ENCODE measurements around the gene SLC2A1. TPM values are rescaled to one million over a fixed set of nuclear protein-coding genes. Genes with fewer than 3 reads are reported as not detected.

SLC2A1 gene
- total RNA-seq, 1 donor from 2014 or later, result 49.7 TPM

DNA sequence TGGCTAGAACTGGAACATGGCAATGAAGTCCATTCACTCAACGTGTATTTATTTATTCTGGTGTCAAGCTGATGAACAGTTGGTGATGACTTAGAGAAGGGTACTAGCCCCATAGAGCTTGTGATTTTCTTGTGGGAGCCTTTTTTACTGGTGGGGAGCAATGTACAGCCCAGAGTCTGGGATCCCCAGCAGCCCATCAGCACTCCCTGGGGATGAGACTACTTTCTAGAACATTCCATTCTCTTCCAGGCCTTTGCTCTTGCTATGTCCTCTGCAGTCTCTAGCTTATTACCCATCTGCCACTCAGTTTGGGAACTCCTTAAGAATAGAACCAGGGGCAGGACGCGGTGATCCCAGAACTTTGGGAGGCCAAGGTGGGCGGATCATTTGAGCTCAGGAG is 11.6 kb downstream of the SLC2A1 start:
- TF ChIP-seq, protein P1, sequence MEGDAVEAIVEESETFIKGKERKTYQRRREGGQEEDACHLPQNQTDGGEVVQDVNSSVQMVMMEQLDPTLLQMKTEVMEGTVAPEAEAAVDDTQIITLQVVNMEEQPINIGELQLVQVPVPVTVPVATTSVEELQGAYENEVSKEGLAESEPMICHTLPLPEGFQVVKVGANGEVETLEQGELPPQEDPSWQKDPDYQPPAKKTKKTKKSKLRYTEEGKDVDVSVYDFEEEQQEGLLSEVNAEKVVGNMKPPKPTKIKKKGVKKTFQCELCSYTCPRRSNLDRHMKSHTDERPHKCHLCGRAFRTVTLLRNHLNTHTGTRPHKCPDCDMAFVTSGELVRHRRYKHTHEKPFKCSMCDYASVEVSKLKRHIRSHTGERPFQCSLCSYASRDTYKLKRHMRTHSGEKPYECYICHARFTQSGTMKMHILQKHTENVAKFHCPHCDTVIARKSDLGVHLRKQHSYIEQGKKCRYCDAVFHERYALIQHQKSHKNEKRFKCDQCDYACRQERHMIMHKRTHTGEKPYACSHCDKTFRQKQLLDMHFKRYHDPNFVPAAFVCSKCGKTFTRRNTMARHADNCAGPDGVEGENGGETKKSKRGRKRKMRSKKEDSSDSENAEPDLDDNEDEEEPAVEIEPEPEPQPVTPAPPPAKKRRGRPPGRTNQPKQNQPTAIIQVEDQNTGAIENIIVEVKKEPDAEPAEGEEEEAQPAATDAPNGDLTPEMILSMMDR (IDR thresholded peaks at IDR 0.05; ENCODE audit: unreplicated experiment), result no peak

DNA sequence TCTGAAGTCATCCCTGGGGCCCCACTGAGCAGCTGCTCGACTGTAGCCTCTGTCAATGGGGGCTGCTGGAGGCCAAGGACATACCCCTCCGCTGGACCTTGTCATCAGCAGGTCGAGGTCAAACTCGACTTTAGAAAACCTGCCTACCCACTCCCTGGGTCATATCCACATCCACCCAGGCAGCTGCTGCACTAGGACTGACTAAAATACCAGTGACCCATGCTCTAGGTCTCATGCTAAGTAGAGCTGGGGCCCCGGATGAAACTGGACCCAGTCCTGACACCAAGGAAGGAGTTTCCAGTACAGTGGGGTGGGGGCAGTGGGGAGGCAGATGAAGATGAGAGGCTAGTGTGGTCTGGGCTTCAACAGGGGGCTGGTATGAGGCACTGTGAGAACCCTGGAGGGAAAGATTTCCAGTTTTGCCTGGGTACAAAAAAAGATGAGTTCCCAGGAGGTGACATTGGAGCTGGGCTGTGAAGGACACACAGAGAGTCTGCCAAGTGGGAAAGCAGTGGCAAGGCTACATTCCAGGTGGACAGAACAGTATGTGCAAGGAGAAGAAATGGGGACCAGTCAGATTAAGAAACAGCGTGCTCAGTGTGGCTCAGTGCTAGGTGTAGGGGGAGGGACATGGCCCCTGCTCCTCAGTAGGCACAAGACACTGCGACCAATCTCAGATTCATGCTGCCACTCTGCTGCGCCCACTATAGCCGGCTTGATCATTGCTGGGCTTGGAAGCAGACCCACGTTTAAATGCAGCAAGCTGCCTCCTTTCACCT is 12.4 kb downstream of the SLC2A1 start:
- Mint-ChIP-seq H3K36me3 (ENCODE audit: insufficient read depth) (peaks cover 3% of the 10 kb centered on the region), H3K27me3 (no peaks in the 10 kb centered on the region), H3K27ac (peak overlapping the region; percentile 45), H3K9me3 (ENCODE audit: low read depth) (no peaks in the 10 kb centered on the region), H3K4me3 (ENCODE audit: low read depth) (no peak overlapping the region), H3K4me1 (ENCODE audit: low read depth) (peaks cover 10% of the 10 kb centered on the region)
- TF ChIP-seq, protein P1 (IDR thresholded peaks at IDR 0.05; ENCODE audit: unreplicated experiment), result no peak
- DNase-seq (ENCODE audit: low spot score, unreplicated experiment), result no peak

More for the DNA sequence above, 11.6 kb downstream of the SLC2A1 start:
- Mint-ChIP-seq H3K27ac (peak overlapping the region; percentile 56), H3K4me1 (ENCODE audit: low read depth) (peaks cover 10% of the 10 kb centered on the region), H3K27me3 (no peaks in the 10 kb centered on the region), H3K36me3 (ENCODE audit: insufficient read depth) (peaks cover 2% of the 10 kb centered on the region), H3K9me3 (ENCODE audit: low read depth) (no peaks in the 10 kb centered on the region), H3K4me3 (ENCODE audit: low read depth) (no peak overlapping the region)
- DNase-seq (ENCODE audit: low spot score, unreplicated experiment), result no peak

DNA sequence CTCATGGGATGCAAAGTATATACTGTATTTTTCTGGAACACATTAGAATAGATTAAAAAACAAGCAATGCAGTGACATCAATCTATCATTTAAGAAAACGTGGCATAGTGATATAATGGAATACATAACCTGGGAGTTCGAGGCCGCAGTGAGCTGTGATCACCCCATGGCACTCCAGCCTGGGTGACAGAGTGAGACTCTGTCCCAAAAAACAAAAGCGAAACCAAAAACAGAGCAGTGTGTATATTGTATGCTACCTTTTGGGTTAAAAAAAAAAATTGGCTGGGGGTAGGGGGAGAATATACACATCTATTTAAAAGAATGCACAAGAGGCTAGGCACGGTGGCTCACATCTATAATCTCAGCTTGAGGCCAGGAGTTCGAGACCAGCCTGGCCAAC is 13.5 kb downstream of the SLC2A1 start:
- no peak for DNase-seq (ENCODE audit: low spot score, unreplicated experiment)
- TF ChIP-seq, protein P1 (IDR thresholded peaks at IDR 0.05; ENCODE audit: unreplicated experiment), result no peak
- H3K9me3 Mint-ChIP-seq (ENCODE audit: low read depth), result no peaks in the 10 kb centered on the region
- H3K36me3 Mint-ChIP-seq (ENCODE audit: insufficient read depth), result peaks cover 10% of the 10 kb centered on the region
- H3K27ac Mint-ChIP-seq, result no peak overlapping the region
- no peak overlapping the region for H3K4me3 Mint-ChIP-seq (ENCODE audit: low read depth)
- no peaks in the 10 kb centered on the region for H3K27me3 Mint-ChIP-seq
- H3K4me1 Mint-ChIP-seq (ENCODE audit: low read depth), result peaks cover 16% of the 10 kb centered on the region

DNA sequence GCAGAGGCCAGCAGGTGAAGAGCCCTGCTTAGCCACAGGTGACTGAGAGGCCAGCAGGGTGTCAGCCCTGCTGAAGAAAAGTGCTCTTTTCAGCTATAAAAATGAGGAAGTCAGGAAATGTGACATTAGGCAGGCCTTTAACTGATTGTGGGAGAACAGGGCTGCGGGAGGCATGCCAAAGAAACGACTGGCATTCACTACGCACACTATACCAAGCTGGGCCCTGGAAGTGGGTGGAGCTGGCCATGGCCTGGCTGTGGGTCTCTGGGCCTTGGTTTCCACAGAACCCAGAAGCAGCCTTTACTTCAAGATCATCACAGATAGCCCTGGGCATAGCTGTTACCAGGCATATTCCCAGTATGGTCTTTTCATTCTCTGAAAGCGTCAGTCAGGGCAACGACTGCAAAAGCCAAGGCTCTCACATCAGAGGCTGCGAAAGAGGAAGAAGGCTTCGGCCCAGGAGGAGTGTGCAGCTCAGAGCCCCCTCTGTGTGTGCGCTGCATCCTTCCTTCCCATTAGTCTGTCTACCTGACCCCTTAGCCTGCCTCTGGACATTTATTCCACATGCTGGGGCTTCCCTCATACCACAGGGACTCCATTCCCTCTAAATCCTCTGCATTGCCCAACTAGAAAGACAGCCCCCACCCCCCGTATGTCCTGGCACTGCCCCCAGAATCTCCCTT is 14.3 kb downstream of the SLC2A1 start:
- no peak overlapping the region for H3K4me3 Mint-ChIP-seq (ENCODE audit: low read depth)
- TF ChIP-seq, protein P1 (IDR thresholded peaks at IDR 0.05; ENCODE audit: unreplicated experiment), result no peak
- H3K36me3 Mint-ChIP-seq (ENCODE audit: insufficient read depth), result peaks cover 11% of the 10 kb centered on the region

DNA sequence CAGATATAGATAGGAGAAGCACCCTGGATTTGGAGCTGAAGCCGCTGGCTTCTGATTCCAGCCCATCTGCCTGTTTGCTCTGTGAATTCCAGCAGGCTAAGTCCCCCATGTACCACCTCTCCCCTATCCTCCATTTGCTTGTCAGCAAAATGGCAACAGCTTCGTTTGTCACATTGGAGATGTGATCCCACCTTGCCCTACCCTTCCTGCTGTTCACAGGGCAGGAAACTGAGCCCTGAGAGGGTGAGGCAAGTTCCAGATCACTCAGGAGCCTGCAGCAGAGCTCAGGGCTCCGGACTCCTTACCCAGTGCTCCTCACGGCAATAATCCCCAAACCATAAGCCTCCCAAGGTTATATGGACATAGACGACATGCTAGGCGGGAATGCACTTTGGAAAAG is 14.9 kb downstream of the SLC2A1 start:
- H3K4me1 Mint-ChIP-seq (ENCODE audit: low read depth), result peaks cover 13% of the 10 kb centered on the region
- peaks cover 11% of the 10 kb centered on the region for H3K36me3 Mint-ChIP-seq (ENCODE audit: insufficient read depth)

More for the DNA sequence above, 14.3 kb downstream of the SLC2A1 start:
- H3K4me1 Mint-ChIP-seq (ENCODE audit: low read depth), result peaks cover 14% of the 10 kb centered on the region
- H3K9me3 Mint-ChIP-seq (ENCODE audit: low read depth), result no peaks in the 10 kb centered on the region
- DNase-seq (ENCODE audit: low spot score, unreplicated experiment), result no peak
- H3K27ac Mint-ChIP-seq, result no peak overlapping the region
- H3K27me3 Mint-ChIP-seq, result no peaks in the 10 kb centered on the region

More for the DNA sequence above, 14.9 kb downstream of the SLC2A1 start:
- Mint-ChIP-seq H3K4me3 (ENCODE audit: low read depth) (no peak overlapping the region), H3K27me3 (no peaks in the 10 kb centered on the region), H3K27ac (no peak overlapping the region), H3K9me3 (ENCODE audit: low read depth) (no peaks in the 10 kb centered on the region)
- TF ChIP-seq, protein P1 (IDR thresholded peaks at IDR 0.05; ENCODE audit: unreplicated experiment), result no peak
- no peak for DNase-seq (ENCODE audit: low spot score, unreplicated experiment)
